ENCODE results near the gene AXL.

AXL gene

DNA sequence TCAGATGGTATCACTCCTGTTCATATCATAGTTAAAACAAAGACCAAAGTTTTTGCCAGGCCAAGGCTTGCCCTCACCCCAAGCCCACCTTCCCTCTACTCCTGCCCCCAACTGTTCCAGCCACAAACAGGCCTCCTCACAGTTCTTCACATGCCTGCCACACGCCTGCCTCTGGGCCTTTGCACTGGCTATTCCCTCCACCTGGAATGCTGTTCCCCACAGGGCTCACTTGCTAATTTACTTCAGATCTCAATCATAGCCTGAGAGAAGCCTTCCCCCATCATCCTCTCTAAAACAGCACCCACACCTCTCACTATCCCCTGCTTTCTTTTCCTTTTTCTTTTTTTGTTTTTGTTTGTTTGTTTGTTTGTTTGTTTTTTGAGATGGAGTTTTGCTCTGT, 4.9 kb upstream of the AXL start:
- Histone ChIP-seq H3K36me3 (ENCODE audit: insufficient read depth, low read length) (no peaks in the 10 kb centered on the region), H3K9ac (ENCODE audit: low read depth, low read length) (no peak overlapping the region), H3K27me3 (ENCODE audit: insufficient read depth, low read length) (no peaks in the 10 kb centered on the region), H3K4me1 (ENCODE audit: insufficient read depth, low read length) (0 out of 2 replicates have a peak, but pooled peaks cover 3% of the 10 kb centered on the region), H3K27ac (ENCODE audit: low read depth, low read length) (no peak overlapping the region), H3K4me3 (ENCODE audit: low read length) (no peak overlapping the region), H3K9me3 (ENCODE audit: insufficient read depth, low read depth, low read length) (no peaks in the 10 kb centered on the region)
- WGBS, result 94% methylated on average over 1 of the region's 1 CpG

DNA sequence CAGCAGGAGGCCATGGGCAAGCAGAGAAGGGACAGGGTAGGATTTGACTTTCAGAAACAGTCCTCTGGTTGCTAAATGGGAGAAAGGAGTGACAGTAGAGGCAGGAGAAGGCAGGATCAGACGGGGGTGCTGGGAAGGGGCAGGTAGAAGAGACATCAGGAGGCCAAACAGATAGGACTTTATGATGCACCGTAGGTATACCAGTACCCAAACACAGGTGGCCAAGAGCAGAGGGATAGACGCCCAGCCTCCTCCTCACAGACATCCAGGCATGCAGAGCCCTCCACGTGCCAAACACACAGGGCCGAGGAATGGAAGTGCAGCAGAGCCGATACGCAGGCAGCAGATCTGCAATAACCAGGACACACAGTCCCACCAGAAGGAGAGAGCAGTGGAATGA, 1.3 kb upstream of the AXL start:
- no peaks in the 10 kb centered on the region for H3K27me3 ChIP-seq (ENCODE audit: insufficient read depth, low read length)
- H3K27ac ChIP-seq (ENCODE audit: low read depth, low read length), result no peak overlapping the region
- H3K36me3 ChIP-seq (ENCODE audit: insufficient read depth, low read length), result peaks cover 16% of the 10 kb centered on the region
- H3K4me3 ChIP-seq (ENCODE audit: low read length), result no peak overlapping the region
- H3K9me3 ChIP-seq (ENCODE audit: insufficient read depth, low read depth, low read length), result no peaks in the 10 kb centered on the region
- no peak overlapping the region for H3K9ac ChIP-seq (ENCODE audit: low read depth, low read length)
- WGBS, result 73% methylated on average over 7 of the region's 7 CpGs
- H3K4me1 ChIP-seq (ENCODE audit: insufficient read depth, low read length), result 0 out of 2 replicates have a peak, but pooled peaks cover 3% of the 10 kb centered on the region

DNA sequence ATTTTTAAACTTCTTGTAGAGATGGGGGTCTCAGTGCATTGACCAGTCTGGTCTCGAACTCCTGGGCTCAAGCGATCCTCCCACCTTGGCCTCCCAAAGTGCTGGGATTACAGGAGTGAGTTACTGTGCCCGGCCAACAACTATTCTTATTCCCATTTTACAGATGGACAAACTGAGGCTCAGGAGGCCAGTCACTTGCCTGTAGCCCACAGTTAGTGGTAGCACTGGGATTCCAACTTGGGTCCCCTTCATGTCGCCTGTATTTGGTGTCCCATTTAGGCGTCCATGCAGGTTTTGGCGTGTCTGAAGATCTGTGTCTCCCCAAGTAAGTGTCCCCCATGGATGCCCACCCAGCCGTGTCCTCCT, 791 bp upstream of the AXL start:
- H3K4me3 ChIP-seq (ENCODE audit: low read length), result peak overlapping the region; percentile 81
- 71% methylated on average over 7 of the region's 7 CpGs for WGBS
- H3K27me3 ChIP-seq (ENCODE audit: insufficient read depth, low read length), result no peaks in the 10 kb centered on the region
- H3K36me3 ChIP-seq (ENCODE audit: insufficient read depth, low read length), result peaks cover 16% of the 10 kb centered on the region
- peak overlapping the region; percentile 62 for H3K9ac ChIP-seq (ENCODE audit: low read depth, low read length)
- 0 out of 2 replicates have a peak, but pooled peaks cover 5% of the 10 kb centered on the region for H3K4me1 ChIP-seq (ENCODE audit: insufficient read depth, low read length)
- H3K9me3 ChIP-seq (ENCODE audit: insufficient read depth, low read depth, low read length), result no peaks in the 10 kb centered on the region
- H3K27ac ChIP-seq (ENCODE audit: low read depth, low read length), result peak overlapping the region; percentile 82

DNA sequence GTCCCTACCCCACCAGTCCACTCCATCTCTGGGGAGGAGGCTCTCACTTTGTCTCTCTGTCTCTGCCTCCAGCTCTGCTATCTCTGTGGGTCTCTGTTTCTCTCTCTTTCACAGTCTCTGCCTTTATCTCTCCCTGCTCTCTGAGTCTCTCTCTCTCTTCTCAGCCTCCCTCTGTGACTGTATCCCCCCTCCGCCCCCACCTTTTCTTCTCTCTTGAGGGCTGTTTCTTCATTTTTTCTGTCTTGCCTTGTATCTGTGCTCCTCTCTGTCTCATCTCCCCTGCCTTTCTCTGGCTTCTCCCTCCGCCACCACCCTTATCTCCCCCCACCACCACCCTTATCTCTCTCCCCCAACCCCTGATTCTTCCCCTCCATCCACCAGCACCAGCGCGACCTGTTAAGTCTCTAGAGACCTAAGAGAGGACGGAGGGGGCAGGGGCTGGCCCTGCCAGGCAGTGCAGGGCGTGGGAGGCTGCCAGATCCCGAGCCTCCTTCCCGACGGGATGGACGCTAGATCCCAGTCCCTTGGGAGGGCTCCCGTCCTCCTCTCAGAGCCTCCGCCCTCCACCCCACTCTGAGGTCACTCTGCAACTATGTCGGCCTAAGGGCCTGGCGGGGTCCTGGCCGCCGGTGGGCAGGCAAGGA, 1.0 kb downstream of the AXL start:
- H3K27ac ChIP-seq (ENCODE audit: low read depth, low read length), result peak overlapping the region; percentile 6; the same call in 1 of the 2 replicates
- peak overlapping the region; percentile 53; the same call in 1 of the 2 replicates for H3K9ac ChIP-seq (ENCODE audit: low read depth, low read length)
- no peaks in the 10 kb centered on the region for H3K9me3 ChIP-seq (ENCODE audit: insufficient read depth, low read depth, low read length)
- no peaks in the 10 kb centered on the region for H3K27me3 ChIP-seq (ENCODE audit: insufficient read depth, low read length)
- peak overlapping the region; percentile 81 for H3K4me3 ChIP-seq (ENCODE audit: low read length)
- 19% methylated on average over 16 of the region's 16 CpGs for WGBS
- H3K4me1 ChIP-seq (ENCODE audit: insufficient read depth, low read length), result peaks cover 16% of the 10 kb centered on the region; the same call in 1 of the 2 replicates
- H3K36me3 ChIP-seq (ENCODE audit: insufficient read depth, low read length), result peaks cover 19% of the 10 kb centered on the region

DNA sequence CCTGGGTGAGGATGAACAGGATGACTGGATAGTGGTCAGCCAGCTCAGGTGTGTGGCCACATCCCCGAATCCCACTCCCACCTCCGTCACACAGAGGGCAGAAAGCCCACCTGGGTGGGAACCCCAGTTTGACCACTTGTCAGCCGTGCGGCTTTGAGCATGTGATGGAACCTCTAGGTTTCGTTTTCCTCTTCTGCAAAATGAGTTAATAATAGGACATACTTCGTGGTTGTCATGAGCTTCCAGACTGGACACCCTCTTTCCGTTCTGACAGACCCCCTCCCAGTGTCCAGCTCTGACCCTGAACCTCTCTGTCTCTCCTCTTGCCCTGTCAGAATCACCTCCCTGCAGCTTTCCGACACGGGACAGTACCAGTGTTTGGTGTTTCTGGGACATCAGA, 1.8 kb downstream of the AXL start:
- Histone ChIP-seq H3K9me3 (ENCODE audit: insufficient read depth, low read depth, low read length) (no peaks in the 10 kb centered on the region), H3K4me3 (ENCODE audit: low read length) (peak overlapping the region; percentile 81; the same call in 1 of the 2 replicates), H3K9ac (ENCODE audit: low read depth, low read length) (no peak overlapping the region), H3K4me1 (ENCODE audit: insufficient read depth, low read length) (peaks cover 23% of the 10 kb centered on the region; the same call in 1 of the 2 replicates), H3K36me3 (ENCODE audit: insufficient read depth, low read length) (peaks cover 19% of the 10 kb centered on the region), H3K27ac (ENCODE audit: low read depth, low read length) (no peak overlapping the region), H3K27me3 (ENCODE audit: insufficient read depth, low read length) (no peaks in the 10 kb centered on the region)
- 93% methylated on average over 9 of the region's 9 CpGs for WGBS

DNA sequence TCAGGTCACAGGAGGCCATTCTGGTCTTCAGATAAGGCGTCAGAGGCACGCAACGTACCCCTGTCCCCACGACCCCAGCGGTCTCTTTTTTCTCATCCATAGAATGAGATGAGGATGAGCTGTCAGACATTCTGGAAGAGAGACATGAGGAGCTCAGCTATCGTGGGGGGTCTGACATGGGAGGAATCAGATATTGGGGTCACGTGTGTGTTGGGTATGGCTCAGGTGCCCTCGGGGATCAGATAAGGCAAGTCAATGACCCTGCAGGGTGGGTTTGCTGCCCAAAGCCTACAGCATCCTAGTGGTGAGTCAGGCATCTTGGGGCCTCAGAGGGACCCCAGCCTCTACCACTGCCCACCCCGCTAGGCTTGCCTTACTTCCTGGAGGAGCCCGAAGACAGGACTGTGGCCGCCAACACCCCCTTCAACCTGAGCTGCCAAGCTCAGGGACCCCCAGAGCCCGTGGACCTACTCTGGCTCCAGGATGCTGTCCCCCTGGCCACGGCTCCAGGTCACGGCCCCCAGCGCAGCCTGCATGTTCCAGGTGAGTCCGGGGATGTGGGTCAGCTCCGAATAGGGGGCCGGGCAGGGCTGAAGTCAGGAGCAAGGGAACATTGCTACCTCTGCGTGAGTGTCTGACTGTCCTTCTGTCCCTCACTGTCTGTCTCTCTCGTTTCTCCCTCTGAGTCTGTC, 2.6 kb downstream of the AXL start:
- no peaks in the 10 kb centered on the region for H3K9me3 ChIP-seq (ENCODE audit: insufficient read depth, low read depth, low read length)
- no peak overlapping the region for H3K4me3 ChIP-seq (ENCODE audit: low read length)
- peaks cover 28% of the 10 kb centered on the region for H3K4me1 ChIP-seq (ENCODE audit: insufficient read depth, low read length)
- peaks cover 19% of the 10 kb centered on the region for H3K36me3 ChIP-seq (ENCODE audit: insufficient read depth, low read length)
- H3K9ac ChIP-seq (ENCODE audit: low read depth, low read length), result no peak overlapping the region
- no peak overlapping the region for H3K27ac ChIP-seq (ENCODE audit: low read depth, low read length)
- 92% methylated on average over 20 of the region's 20 CpGs for WGBS
- no peaks in the 10 kb centered on the region for H3K27me3 ChIP-seq (ENCODE audit: insufficient read depth, low read length)

DNA sequence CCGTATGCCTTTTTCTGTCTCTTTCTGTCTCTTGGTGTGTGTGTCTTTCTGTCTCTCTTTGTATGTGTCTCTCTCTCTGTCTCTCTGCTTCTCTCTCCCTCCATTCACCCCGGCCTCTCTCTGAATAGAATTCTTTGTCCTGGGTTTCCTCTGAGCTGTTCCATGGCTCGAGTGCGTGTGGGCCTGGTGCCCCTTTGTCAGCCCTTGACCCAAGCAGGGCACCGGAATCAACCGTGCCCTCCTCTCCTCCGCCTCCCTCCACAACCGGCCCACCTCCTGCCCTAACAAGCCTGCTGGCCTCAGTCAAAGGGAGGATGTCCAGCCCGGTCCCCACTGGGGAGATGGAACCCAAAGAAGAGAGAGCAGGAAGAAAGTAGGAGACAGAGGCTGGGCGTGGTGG, 3.2 kb downstream of the AXL start:
- H3K9ac ChIP-seq (ENCODE audit: low read depth, low read length), result no peak overlapping the region
- no peak overlapping the region for H3K27ac ChIP-seq (ENCODE audit: low read depth, low read length)
- no peaks in the 10 kb centered on the region for H3K9me3 ChIP-seq (ENCODE audit: insufficient read depth, low read depth, low read length)
- H3K4me1 ChIP-seq (ENCODE audit: insufficient read depth, low read length), result peaks cover 33% of the 10 kb centered on the region
- no peaks in the 10 kb centered on the region for H3K27me3 ChIP-seq (ENCODE audit: insufficient read depth, low read length)
- H3K36me3 ChIP-seq (ENCODE audit: insufficient read depth, low read length), result peaks cover 19% of the 10 kb centered on the region
- WGBS, result 91% methylated on average over 9 of the region's 10 CpGs
- H3K4me3 ChIP-seq (ENCODE audit: low read length), result no peak overlapping the region

DNA sequence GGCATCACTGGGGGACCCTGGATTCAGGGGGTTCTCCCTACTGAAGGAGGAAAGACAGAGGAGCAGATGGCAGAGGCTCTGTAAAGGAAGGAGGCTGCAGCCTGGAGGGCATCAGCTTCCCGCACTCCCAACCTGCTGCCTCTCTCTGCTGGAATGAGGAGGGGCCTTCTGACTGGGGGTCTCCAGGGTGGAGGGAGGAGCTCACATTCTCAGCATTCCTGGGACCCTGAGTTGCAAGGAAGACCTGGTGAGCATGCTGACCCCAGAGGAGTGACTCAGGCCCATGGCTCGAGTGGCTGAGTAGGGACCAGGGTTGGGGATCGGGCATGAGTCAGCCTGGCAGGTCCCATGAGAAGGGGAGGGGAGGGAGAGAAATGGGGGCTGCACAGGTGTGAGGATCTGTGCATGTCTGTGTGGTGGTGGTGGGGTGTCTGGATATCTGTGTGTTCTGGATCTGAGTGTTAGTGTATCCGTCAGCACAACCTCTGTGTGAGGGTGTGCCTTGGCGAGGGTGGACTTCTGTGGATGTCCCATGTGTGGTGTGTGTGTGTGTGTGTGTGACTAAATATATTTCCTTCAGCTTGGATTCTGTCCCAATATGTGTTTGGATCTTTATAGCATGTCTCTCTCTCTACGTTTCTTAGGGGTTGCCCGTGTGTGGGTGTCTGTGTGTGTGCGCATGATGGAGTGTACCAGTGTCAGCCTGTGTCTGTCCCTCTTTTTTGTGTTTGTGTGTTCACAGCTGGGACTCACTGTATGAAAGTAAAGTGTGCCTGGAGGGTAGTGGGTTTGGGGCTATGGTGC, 4.6 kb downstream of the AXL start:
- Histone ChIP-seq H3K4me3 (ENCODE audit: low read length) (no peak overlapping the region; the same call in 1 of the 2 replicates), H3K4me1 (ENCODE audit: insufficient read depth, low read length) (peaks cover 29% of the 10 kb centered on the region)

DNA sequence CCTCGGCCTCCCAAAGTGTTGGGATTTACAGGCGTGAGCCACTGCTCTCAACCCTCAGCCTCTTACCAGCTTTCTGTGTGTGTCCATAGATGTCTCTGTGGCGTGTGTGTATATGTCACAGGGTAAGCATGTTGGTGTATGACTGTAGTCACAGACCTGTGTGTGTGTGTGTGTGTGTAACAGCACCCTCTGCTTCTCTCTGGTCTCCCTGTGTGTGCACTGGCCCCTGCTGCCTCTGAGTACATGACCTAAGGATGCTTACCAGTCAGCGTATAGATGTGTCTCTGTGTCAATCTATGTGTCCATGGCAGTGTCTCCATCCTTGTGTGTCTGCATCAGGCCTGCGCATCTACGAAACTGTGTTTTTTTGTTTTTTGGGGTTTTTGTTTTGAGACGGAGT, 5.6 kb downstream of the AXL start:
- Histone ChIP-seq H3K9me3 (ENCODE audit: insufficient read depth, low read depth, low read length) (no peaks in the 10 kb centered on the region), H3K4me1 (ENCODE audit: insufficient read depth, low read length) (peaks cover 29% of the 10 kb centered on the region), H3K27me3 (ENCODE audit: insufficient read depth, low read length) (no peaks in the 10 kb centered on the region), H3K27ac (ENCODE audit: low read depth, low read length) (no peak overlapping the region), H3K36me3 (ENCODE audit: insufficient read depth, low read length) (peaks cover 19% of the 10 kb centered on the region), H3K9ac (ENCODE audit: low read depth, low read length) (no peak overlapping the region; the same call in 1 of the 2 replicates), H3K4me3 (ENCODE audit: low read length) (no peak overlapping the region)
- WGBS, result 95% methylated on average over 7 of the region's 7 CpGs

More for the DNA sequence above, 4.6 kb downstream of the AXL start:
- Histone ChIP-seq H3K9ac (ENCODE audit: low read depth, low read length) (peak overlapping the region; percentile 44; the same call in 1 of the 2 replicates), H3K27me3 (ENCODE audit: insufficient read depth, low read length) (no peaks in the 10 kb centered on the region), H3K27ac (ENCODE audit: low read depth, low read length) (peak overlapping the region; percentile 60), H3K36me3 (ENCODE audit: insufficient read depth, low read length) (peaks cover 19% of the 10 kb centered on the region), H3K9me3 (ENCODE audit: insufficient read depth, low read depth, low read length) (no peaks in the 10 kb centered on the region)
- WGBS, result 66% methylated on average over 8 of the region's 8 CpGs

DNA sequence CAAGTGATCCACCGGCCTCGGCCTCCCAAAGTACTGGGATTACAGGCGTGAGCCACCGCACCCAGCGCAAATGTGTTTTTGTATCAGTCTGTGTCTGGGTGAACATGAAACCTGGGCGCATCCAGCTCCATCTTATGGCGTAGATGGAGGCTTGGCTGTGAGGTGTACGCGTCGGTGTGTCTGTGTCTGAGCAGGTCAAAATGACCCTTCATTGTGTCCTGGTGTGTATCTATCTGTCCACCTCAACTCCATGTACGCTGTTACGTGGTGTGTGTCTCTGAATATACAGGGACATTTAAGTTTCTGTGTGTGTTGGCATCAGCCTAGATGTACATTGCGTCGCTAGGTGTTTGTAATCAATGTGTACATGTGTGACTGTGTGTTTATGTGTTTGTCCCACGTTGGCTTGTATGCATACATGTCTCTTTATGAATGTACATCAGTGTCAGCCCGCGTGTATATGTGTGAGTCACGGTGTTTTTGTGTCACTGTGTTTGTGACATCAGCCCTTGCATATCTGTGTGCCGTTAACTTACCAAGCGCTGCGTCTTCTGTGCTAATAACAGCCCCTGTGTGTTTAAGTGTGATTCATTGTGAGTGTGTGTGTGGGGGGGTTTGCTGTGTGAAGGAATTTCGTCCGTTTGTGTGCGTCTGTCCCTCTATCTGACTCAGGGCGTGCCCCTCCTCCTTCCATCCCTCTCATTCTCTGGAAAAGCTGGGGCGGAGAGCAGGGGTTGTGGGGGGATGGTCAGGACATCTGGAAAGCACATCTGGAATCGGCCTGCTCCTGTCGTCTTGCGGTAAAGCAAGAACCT, 6.4 kb downstream of the AXL start:
- WGBS, result 62% methylated on average over 27 of the region's 29 CpGs
- Histone ChIP-seq H3K9me3 (ENCODE audit: insufficient read depth, low read depth, low read length) (no peaks in the 10 kb centered on the region), H3K36me3 (ENCODE audit: insufficient read depth, low read length) (peaks cover 19% of the 10 kb centered on the region), H3K4me3 (ENCODE audit: low read length) (peak overlapping the region; percentile 40), H3K27ac (ENCODE audit: low read depth, low read length) (peak overlapping the region; percentile 87), H3K27me3 (ENCODE audit: insufficient read depth, low read length) (no peaks in the 10 kb centered on the region), H3K9ac (ENCODE audit: low read depth, low read length) (peak overlapping the region; percentile 76), H3K4me1 (ENCODE audit: insufficient read depth, low read length) (peaks cover 29% of the 10 kb centered on the region)

Data from HUES64 (cell line).